DMS114 treated with DMSO at 0.1 percent for 48 hours (cell line): ENCODE results near the gene ZNF600.
"Not testable (repeated sequence)": the region's sequence is repeated elsewhere in the genome, so short reads cannot be mapped to it uniquely, and the experiment has no call there.

Experiments
- DNase-seq: peaks from one replicate; lab custom pipeline; 2025; ENCODE audit not compliant: unreplicated experiment; lab: John Stamatoyannopoulos, UW

Gene ZNF600

GRCh38 chr19:52786464-52787354 lies at the start of gene ZNF600:
Gene ZNF600 (minus strand): TSS chr19:52786791. CDS start chr19:52778888, 7,903 bp downstream.
- peak; percentile 52 for DNase-seq

DNA sequence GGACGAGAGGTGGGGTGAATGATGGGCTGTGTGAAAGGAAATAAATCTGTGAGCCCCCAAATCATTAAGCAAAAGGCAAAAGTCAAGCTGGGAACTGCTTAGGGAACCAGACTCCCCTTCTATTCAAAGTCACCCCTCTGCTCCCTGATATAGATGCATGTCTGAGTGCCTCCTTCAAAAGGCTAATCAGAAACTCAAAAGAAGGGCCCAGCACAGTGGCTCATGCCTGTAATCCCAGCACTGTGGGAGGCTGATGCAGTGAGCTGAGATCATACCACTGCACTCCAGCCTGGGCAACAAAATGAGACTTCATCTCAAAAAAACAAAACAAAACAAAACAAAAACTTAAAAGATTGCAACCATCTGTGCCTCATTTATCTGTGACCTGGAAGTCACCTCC lies 47.7 kb upstream of the ZNF600 start:
- DNase-seq = not testable (repeated sequence)

GRCh38 chr19:52833541-52833940 lies 47.0 kb upstream of the ZNF600 start:
- not testable (repeated sequence) for DNase-seq

GRCh38 chr19:52829866-52830265 lies 43.3 kb upstream of the ZNF600 start:
- not testable (repeated sequence) for DNase-seq

GRCh38 chr19:52825765-52826164 lies 39.2 kb upstream of the ZNF600 start:
- no peak for DNase-seq

- DNase-seq = no peak
Observed at GRCh38 chr19:52823676-52824075, 37.1 kb upstream of the ZNF600 start.

DNA sequence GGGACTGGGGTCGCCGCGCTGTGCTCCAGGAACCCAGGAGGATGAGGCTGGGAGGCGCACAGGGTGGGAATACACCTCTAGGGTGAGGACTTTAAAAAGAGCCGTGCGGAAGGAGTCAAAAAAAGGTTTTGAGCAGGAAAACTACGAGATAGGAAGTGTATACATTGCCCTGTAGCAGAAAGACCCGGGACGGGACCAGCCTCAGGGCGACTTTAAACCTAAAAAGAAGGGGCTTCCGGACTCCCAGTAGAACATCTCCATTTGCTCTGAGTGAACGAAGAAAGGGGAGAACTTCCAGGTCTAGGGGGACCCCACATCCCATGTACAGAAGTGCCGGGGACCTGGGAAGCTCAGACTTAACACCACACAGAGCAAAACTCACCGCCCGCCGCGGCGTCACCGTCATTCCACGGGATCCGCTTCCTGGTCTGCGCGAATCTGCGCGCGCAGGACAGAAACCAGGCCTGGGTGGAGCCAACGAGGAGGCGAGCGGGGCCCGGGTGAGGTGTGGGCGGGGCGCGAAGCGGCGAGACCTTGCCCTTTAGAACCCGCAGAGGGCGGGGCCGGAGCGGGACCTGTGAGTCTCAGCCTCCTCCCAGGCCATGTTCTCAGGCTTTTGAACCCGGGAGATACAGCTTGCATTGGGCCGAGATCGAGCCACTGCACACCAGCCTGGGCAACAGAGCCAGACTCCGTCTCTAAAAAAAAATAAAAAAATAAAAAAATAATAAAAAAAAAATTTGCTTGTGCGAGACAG lies 34.8 kb upstream of the ZNF600 start, which contains the start of gene ZNF28:
Gene ZNF28, minus strand, starts transcription at position 430 of the 757 bp plus-strand sequence. CDS start 3,675 bp downstream, outside the sequence.
- peak; percentile 31 for DNase-seq

DNA sequence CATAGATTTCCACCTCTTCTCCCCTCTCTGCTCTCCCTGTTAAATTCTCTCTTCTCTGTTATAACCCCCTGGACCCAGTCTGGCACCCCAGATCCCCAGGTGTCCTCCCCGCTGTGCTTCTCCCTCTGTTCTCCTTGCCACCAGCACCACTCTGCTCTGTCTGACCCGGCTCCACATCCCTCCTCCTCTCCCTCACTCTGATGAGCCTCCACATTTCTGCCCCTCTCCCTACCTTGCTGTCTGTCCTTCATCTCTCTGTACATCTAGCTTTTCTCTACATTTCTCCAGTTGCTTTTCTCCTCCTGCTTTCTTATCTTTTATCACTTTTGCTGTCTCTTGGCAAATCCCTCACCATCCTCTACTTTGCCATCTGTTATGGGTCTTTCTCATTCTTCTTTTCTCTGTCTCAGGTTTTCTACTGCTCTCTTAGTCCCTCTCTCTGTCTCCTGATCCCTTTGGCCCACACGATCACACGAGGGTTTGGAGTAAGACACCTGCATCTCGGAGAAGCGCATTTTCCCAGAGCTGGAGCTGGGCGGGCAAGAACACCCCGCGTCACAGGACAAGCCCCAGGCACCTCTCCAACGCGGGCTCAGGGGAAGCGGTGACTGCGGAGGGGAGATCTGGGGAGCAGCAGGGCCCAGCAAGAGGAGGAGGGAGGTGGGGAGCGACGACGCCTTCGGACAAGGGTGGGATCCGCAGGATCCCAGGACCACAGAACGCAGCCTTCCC lies 34.0 kb upstream of the ZNF600 start:
- DNase-seq = not testable (repeated sequence)

GRCh38 chr19:52809801-52810200 lies 23.2 kb upstream of the ZNF600 start:
- DNase-seq = no peak

GRCh38 chr19:52799950-52800640 lies 13.5 kb upstream of the ZNF600 start:
- DNase-seq = not testable (repeated sequence)

DNA sequence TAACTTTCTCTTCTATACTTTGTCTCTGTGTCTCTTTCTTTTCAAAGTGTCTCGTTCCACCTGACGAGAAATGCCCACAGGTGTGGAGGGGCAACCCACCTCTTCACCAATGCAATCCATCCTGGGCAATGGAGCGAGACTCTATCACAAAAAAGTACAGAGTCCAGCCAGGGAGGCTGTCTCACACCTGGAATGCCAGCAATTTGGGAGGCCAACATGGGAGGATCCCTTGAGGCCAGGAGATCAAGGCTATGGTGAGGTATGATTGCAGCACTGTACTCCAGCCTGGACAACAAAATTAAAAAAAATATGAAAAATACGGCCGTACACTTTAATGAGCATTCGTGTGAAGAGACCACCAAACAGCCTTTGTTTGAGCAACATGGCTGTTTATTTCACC lies 2.8 kb upstream of the ZNF600 start:
- DNase-seq = no peak

GRCh38 chr19:52786078-52786463 lies 520 bp downstream of the ZNF600 start:
- no peak for DNase-seq

DNA sequence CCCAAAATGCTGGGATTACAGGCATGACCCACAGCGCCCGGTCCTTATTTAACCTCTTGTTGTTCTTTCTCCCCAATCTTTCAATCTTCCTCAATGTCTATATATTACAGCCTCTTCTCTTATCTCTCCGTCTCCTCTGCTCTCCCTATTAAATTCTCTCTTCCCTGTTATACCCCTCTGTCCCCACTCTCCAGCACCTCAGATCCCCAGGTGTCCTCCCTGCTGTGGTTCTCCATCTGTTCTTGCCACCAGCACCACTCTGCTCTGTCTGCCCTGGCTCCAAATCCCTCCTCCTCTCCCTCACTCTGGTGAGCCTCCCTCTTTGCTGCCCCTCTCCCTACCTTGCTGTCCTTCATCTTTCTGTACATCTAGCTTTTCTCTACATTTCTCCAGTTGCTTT lies 1.1 kb downstream of the ZNF600 start:
- DNase-seq = no peak

- DNase-seq = not testable (repeated sequence)
Observed at GRCh38 chr19:52782864-52783263, 3.7 kb downstream of the ZNF600 start.

GRCh38 chr19:52778811-52779210 lies 7.8 kb downstream of the ZNF600 start:
- DNase-seq = no peak

- DNase-seq = not testable (repeated sequence)
Observed at GRCh38 chr19:52756447-52756846, 30.1 kb downstream of the ZNF600 start.

- DNase-seq = no peak
Observed at GRCh38 chr19:52749780-52750179, 36.8 kb downstream of the ZNF600 start.

DNA sequence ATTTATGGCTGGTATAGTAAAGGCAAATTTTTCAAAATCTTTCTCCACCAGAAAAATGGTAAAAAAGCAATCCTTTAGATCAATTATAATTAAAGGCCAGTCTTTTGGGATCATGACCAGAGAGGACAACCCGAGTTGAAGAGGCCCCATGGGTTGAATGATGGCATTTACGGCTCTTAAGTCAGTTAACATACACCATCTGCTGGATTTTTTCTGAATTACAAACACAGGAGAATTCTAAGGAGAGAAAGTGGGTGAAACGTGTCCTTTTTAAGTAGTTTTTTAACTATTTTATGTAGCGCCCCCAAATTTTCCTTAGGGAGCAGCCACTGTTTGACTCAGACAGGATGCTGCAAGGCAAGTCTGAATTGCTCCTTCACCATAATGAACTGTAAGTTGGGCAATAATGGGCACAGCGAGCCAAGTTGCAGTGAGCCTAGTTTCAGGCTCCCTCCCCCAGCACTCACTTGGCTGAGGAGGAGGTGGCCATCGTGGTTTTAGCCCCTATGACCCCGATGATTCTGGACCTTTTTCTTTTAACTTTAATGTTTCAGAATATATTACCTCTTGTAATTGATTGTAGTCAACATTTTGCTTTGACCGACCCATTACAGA lies 38.1 kb downstream of the ZNF600 start:
- no peak for DNase-seq

DNA sequence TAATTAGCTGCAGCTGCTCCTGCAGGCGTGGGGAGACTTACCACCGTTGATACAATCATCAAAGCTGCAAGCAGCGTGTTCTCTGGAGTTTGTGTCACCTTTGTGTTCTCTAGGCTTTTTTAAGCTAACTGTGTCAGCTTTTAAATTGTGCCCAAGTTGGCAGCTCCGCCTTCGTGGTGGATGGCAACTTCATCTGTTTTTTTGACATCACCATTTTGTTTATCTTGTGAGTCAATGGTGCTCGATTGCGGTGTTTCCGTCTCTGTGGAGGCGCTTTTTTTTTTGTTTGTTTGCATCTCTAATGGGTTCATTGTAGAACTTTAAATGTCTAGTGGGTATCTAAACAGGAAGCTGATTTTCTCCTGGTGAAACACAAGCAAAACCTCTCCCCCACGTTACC lies 40.7 kb downstream of the ZNF600 start:
- not testable (repeated sequence) for DNase-seq

GRCh38 chr19:52743091-52743490 lies 43.5 kb downstream of the ZNF600 start:
- DNase-seq = no peak
